ENCODE data around the gene KTN1.
A peak's percentile ranks its signal among the peaks of the same experiment; 100 is the strongest.

KTN1 gene

GRCh38 chr14:55715889-55716288 lies 135.9 kb downstream of the KTN1 start:
- DNase-seq (ENCODE audit: low read depth in 2 of 2): no peak

- no peak for DNase-seq (ENCODE audit: low read depth in 2 of 2)
These were observed 137.6 kb downstream of the KTN1 start for GRCh38 chr14:55717621-55718020.

DNA sequence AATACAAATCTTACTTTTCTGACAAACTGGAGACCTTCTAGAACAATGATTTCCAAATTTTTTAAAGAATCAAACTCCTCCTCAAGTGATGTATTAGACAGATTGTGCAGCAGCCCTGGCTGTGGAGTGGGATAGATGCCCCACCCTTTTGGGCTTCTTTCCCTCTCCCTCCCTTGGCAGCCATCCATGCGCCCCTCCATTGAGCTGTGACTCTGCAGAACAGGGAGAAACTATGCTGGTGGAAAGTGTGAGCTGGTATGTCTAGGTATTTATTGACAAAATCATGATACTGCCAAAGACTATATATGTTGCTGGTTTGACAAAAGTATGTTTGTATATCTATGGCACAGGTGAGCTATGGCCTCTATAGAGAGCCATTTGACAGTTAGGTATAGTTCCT lies 138.5 kb downstream of the KTN1 start:
- DNase-seq (ENCODE audit: low read depth in 2 of 2): no peak

DNA sequence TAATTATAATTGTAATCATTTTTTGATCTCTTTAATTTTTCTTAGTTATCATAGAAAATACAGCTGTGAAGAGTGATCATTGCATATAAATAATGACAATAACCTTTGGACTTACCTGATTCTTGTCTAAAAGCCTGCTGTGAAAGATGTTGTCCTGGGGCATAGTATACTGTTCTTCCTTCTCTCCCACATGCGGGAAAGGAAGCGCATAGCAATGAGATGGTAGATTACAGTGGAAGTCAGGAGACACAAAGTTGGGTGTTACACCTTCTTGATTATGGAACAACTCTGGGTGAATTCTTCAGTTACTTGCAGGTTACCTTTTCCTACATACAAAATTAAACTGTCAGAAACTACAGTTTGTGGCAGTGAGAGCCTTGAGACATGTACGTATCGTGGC lies 140.8 kb downstream of the KTN1 start:
- DNase-seq (ENCODE audit: low read depth in 2 of 2): no peak

GRCh38 chr14:55721353-55721752 lies 141.3 kb downstream of the KTN1 start:
- no peak for DNase-seq (ENCODE audit: low read depth in 2 of 2)

GRCh38 chr14:55722054-55722453 lies 142.0 kb downstream of the KTN1 start:
- no peak for DNase-seq (ENCODE audit: low read depth in 2 of 2)

DNA sequence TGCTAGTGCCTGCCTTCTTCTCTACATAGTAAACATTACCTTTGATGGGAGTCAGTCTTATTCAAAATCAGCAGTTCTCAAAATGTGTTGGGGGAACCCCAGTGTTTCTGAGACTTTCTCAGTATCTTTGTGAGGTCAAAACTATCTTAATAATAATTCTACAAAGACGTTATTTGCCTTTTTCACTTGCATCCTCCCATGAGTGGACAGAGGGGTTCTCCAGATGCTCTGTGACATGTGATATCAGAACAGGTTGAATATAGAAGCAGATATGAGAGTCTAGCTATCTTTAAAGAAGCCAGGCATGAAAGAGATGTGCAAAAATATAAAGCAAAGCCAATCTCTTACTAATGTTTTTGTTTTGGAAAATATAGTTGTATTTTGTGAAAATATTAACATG lies 144.7 kb downstream of the KTN1 start:
- DNase-seq (ENCODE audit: low read depth in 2 of 2): no peak

GRCh38 chr14:55730592-55731310 lies 150.7 kb downstream of the KTN1 start:
- no peak for DNase-seq (ENCODE audit: low read depth in 2 of 2)

- no peak for DNase-seq (ENCODE audit: low read depth in 2 of 2)
These were observed 151.4 kb downstream of the KTN1 start for GRCh38 chr14:55731311-55731872.

DNA sequence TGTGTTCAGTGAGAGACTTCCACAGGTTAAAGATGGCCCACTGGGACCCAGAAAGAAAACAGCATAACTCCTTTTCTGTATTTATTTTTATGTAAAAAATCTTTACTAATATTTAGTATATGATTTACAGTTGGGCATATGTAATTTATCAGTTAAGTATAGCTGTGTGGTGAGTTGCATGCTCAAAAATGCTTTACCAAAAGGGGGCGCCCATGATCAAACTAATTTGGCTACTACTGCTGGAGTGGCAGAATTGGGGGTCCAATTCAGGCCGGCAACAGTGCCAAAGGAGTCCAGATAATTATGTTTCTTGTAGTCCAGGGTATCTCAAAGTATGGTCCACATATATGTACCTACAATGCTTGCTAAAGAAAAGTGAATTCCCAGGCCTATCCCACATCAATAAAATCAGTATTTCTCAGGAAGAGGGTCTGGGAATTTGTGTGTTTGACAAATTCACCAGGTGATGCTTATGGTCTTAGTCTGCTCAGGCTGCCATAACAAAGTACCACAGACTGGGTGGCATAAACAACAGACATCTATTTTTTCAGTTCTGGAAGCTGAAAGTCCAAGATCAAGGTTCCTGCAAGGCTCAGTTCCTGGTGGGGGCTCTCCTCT lies 152.0 kb downstream of the KTN1 start:
- DNase-seq (ENCODE audit: low read depth in 2 of 2): peak in 1 of 2 donors; percentile 13

- DNase-seq (ENCODE audit: low read depth in 2 of 2): no peak
These were observed 153.6 kb downstream of the KTN1 start for GRCh38 chr14:55733599-55733998.
